OCI-LY7 (cell line): ENCODE results near the gene PPARGC1A.

Source experiments
- EZH2phosphoT487 ChIP-seq: fragments of 200-600 bp; sonication (generic); IDR thresholded peaks from 2 replicates; pipeline ENCODE4 v1.6.1; 2018; ENCODE audit warnings: low read depth, borderline replicate concordance, mild to moderate bottlenecking, mixed run types, antibody characterized with exemption, low read length, moderate library complexity, mixed read lengths
- TF ChIP-seq, protein P1 (sequence below): fragments of 200-600 bp; sonication (generic); conservative IDR thresholded peaks from 2 replicates; pipeline ENCODE4 v1.5.1; 2014; ENCODE audit warnings: mild to moderate bottlenecking, antibody characterized with exemption, low read length, moderate library complexity, mixed read lengths

DNA sequence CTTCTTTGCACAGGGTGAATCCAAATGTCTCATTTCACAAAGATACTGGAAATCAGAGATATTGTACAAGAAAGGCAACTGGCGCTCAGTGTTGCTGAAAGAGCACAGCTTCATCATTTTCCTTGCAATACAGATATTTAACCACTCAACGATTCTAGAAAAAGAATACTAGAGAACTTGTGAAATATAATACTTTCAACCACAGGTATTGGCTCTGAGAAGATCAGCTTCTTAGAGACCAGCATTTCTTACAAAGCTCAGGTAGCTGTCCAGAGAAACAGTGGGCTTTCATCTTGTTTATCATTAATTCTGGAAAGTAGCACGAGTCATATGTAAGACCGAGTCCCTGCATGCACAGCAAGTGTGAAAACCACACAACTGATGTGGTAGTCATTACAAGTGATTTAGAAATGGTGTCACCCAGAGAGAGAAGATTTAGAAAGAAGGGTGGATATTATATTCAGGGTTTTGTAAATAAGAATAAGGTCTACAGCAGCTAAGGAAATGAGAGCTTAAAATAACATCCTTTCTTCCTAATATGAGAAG is 7.8 kb upstream of the PPARGC1A start:
- TF ChIP-seq, protein P1, sequence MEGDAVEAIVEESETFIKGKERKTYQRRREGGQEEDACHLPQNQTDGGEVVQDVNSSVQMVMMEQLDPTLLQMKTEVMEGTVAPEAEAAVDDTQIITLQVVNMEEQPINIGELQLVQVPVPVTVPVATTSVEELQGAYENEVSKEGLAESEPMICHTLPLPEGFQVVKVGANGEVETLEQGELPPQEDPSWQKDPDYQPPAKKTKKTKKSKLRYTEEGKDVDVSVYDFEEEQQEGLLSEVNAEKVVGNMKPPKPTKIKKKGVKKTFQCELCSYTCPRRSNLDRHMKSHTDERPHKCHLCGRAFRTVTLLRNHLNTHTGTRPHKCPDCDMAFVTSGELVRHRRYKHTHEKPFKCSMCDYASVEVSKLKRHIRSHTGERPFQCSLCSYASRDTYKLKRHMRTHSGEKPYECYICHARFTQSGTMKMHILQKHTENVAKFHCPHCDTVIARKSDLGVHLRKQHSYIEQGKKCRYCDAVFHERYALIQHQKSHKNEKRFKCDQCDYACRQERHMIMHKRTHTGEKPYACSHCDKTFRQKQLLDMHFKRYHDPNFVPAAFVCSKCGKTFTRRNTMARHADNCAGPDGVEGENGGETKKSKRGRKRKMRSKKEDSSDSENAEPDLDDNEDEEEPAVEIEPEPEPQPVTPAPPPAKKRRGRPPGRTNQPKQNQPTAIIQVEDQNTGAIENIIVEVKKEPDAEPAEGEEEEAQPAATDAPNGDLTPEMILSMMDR = no peak
- no peak for TF ChIP-seq EZH2phosphoT487
